Stimulated activated CD8-positive, alpha-beta memory T cell treated with anti-CD3 and anti-CD28 coated beads, Interleukin-15, amount 100 ng/mL, for 24 hours (primary cell): ENCODE data around the gene NKIRAS1.
"Not testable (repeated sequence)": the region's sequence is repeated elsewhere in the genome, so short reads cannot be mapped to it uniquely, and the experiment has no call there.

Source experiments
- DNase-seq: peaks from one replicate; pipeline ENCODE4 v3.0.0-alpha.2; 2020; ENCODE audit warnings: low read depth

NKIRAS1 gene

GRCh38 chr3:23869977-23870662 lies 46.7 kb downstream of the NKIRAS1 start:
- DNase-seq: no peak

GRCh38 chr3:23867838-23868237 lies 49.0 kb downstream of the NKIRAS1 start:
- DNase-seq: no peak

GRCh38 chr3:23867400-23867799 lies 49.4 kb downstream of the NKIRAS1 start:
- DNase-seq: no peak

GRCh38 chr3:23865595-23866396 lies 51.0 kb downstream of the NKIRAS1 start:
- no peak for DNase-seq

GRCh38 chr3:23864931-23865330 lies 51.9 kb downstream of the NKIRAS1 start:
- no peak for DNase-seq

- no peak for DNase-seq
Observed at GRCh38 chr3:23863060-23863459, 53.7 kb downstream of the NKIRAS1 start.

- no peak for DNase-seq
Observed at GRCh38 chr3:23861689-23862088, 55.1 kb downstream of the NKIRAS1 start.

GRCh38 chr3:23859839-23860382 lies 56.9 kb downstream of the NKIRAS1 start:
- no peak for DNase-seq

- no peak for DNase-seq
Observed at GRCh38 chr3:23859012-23859743, 57.6 kb downstream of the NKIRAS1 start.

GRCh38 chr3:23856286-23856685 lies 60.5 kb downstream of the NKIRAS1 start:
- no peak for DNase-seq

- DNase-seq: not testable (repeated sequence)
Observed at GRCh38 chr3:23849462-23849861, 67.3 kb downstream of the NKIRAS1 start.

- no peak for DNase-seq
Observed at GRCh38 chr3:23845326-23846216, 71.2 kb downstream of the NKIRAS1 start.

GRCh38 chr3:23843869-23844268 lies 72.9 kb downstream of the NKIRAS1 start:
- no peak for DNase-seq
